HG03175 (cell line): ENCODE measurements around the gene TANGO2.

Experiments used
- ATAC-seq: cut with Tn5 transposase; IDR thresholded peaks from one replicate; pipeline ENCODE4 v1.9.1; 2021; ENCODE audit warnings: mild to moderate bottlenecking, moderate library complexity; ENCODE audit not compliant: unreplicated experiment

TANGO2 gene

DNA sequence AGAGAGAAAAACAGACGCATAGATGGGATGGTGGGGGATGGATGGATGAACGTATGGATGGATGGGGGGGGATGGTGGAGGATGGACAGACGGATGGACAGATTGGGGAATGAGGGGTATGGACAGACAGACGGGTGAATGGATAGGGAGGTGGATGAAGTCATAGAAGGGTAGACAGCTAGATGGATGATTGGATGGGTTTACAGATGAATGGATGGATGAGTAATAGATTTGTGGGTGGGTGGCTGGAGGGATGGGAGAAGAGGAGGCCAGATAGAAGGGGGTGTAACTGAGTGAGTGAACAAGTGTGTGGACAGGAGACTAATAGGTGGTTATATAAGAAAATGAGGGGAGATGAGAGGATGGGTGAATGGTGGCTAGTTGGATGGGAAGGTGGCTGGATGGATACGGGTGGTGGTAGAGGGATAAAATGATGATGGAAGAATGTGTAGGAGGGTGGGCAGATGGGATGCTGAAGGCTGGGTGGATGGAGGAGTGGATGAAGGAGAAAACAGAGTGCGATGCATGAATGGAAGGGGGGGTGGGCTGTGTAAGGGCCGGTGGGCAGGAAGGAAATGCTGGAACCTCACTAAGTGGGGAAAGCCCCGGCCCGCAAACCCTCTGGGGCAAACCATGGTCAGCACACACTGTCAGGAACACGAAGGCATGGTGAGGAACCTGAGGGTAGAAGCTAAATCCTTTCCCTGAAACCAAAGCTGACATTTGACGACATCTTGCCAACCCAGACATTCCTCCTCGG is 25.9 kb upstream of the TANGO2 start:
- no peak for ATAC-seq

- ATAC-seq, result no peak
Measured at GRCh38 chr22:19995611-19996339, 25.1 kb upstream of the TANGO2 start.

DNA sequence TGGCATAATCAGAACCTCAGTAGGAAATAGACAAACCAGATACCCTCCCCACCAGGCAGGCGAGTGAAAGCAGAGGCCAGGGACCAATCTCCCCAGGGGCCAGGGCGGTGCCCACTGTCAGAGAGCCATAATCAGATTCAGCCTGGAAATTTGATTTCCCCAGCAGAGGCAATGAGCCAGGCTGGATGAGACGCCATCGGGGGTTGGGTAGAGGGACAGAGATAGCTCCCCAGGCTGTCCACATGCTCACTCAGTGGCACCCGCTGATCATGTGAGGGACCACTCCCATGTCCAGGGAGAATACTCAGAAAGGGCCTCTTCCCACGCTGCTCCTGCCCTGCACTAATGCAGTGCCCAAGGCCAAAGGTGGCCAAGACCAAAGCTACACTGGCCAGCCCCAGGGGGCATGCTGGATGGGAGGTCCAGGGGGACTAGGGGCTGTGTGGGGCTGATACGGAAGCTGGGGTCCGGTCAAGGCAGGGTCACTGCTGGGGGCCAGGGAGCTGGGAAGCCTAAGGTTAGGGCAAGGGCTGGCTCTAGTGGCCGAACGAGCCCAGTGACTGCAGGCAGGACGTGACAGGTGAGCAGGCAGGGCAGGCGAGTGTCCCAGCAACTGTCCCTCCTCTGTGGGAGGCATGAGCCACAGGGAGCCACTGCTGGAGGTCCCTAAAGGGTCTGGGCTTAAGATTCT is 24.1 kb upstream of the TANGO2 start:
- no peak for ATAC-seq

- no peak for ATAC-seq
Measured at GRCh38 chr22:19997561-19998231, 23.2 kb upstream of the TANGO2 start.

DNA sequence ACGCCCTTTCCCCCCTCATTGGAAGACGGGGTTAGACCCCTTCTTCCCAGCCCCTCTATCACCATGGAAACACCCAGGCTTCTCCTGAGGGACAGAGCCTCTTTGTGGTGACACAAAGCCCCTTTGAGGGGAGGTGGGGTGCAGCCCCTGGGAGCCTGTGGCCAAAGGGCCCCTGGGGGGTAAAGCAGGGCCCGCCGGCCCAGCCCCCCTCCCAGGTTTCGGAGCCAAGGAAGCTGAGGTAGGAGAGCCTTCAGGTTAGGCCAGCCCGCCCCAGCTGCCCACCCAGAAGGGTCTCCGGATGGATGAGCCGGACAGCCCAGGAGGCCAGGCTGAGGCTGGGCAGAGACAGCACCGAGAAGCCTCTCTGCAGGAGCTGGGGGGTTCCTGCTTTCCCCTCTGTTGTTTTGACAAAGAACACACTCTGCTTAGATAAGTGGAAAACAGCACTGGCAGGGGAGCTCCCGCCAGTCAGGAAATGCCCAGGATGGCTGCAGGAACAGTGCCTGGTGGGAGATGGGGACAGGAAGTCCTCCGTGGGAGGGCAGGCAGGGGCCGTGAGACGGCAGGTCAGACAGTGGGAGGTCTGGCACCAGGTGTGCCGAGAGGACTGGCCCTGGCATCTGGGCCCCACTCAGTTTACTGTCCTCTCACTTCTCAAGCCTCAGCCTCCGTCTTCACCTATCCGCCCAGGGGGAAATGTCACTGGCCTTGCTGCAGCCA is 22.5 kb upstream of the TANGO2 start:
- ATAC-seq, result no peak

DNA sequence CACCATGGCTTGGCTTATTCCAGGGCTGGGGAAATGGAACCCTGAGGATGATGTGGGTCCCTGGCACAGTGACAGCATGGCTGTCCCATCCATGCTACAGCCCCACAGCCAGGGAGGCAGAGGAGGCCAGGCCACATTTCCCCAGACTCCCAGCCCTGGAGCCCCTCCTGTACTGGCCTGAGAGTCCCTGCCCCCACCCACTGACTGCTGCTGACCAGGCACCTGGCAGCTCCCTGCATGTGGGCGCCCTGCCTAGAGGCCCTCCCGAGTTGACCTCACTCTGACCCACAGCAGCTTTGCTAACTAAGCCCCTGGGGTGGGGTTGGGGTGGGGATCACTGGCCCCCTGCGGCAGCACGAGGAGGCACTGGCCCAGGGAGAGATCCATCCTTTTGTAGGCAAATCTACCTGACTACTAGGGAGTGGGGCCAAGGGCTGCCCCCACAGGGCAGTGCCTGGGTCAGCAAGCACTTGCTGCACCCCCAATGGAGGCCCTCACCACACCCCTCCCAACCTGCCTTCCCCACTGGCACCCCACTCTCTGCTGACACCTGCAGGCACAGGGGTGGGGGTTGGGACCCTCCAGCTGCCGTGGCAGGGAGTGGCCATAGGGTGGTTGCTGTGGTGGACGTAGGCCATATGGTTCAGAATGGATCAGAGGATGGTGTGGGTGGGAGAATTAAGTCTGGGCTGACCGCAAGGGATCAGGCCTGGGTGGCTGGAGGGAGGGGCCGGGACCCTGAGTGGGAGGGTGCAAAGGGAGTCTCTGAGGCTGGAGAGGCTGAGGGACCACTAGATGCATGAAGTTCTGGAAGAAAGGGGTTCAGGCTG is 21.7 kb upstream of the TANGO2 start:
- ATAC-seq, result no peak

GRCh38 chr22:20000246-20001081 is 20.4 kb upstream of the TANGO2 start:
- ATAC-seq, result no peak

- no peak for ATAC-seq
Measured at GRCh38 chr22:20001082-20001638, 19.8 kb upstream of the TANGO2 start.

GRCh38 chr22:20002128-20002527 is 18.8 kb upstream of the TANGO2 start:
- no peak for ATAC-seq

GRCh38 chr22:20002636-20003035 is 18.3 kb upstream of the TANGO2 start:
- no peak for ATAC-seq

- no peak for ATAC-seq
Measured at GRCh38 chr22:20003304-20003703, 17.6 kb upstream of the TANGO2 start.

DNA sequence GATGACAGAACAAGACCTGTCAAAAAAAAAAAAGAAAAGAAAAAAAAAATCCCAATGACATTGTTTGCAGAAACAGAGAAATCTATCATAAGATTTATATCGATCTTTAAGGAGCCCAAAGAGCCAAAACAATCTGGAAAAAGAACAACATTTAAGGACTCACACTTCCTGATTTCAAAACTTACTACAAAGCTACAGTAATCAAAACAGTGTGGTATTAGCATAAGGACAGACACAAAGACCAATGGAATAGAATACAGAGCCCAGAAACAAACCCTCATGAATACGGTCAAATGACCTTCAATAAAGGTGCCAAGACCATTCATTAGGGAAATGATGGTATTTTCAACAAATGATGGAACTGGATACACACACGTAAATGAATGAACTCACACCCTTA is 16.4 kb upstream of the TANGO2 start:
- no peak for ATAC-seq

DNA sequence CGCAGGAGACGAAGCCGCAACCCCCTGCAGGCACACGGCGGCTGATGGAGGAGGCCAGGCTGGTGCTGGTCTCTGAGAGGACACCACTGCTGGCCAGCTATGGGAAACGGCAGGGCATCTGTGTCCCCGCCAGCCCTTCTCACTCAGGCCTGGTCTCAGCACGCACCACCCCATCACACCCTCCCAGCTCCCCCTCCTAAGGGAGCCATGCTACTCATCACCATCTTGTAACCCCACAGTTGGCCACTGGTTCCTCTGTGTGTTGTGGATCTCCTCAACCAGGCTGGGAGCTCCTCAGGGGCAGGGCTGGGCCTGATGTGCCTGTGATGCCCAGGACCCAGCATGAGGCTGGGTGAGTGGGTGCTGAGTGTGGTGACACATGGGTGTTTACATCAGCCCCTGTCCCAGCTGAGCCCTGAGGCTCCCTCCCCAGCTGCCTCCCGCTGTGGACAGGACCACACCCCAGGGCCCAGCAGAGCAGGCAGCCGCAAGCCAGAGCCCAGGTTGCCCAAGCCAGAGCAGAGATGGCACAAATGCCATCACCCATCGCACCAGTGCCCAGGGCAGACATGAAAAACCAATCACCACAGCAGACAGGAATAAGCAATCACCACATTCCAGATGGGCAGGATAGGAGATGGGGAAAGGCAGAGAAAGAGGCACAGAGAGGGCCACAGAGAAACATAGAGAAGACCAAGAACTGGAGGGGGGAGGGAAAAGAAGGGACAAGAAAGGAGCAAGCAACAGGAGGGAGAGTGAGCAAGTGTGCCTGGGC is 12.5 kb upstream of the TANGO2 start:
- no peak for ATAC-seq

- no peak for ATAC-seq
Measured at GRCh38 chr22:20009018-20009491, 11.9 kb upstream of the TANGO2 start.

GRCh38 chr22:20009582-20010306 is 11.2 kb upstream of the TANGO2 start:
- ATAC-seq, result no peak

- ATAC-seq, result no peak
Measured at GRCh38 chr22:20010307-20011122, 10.4 kb upstream of the TANGO2 start.
